Measurements from ENCODE around the gene PLA2G6. TPM values are rescaled to one million over a fixed set of nuclear protein-coding genes. Genes with fewer than 3 reads are reported as not detected.
"Not testable (repeated sequence)": the region's sequence is repeated elsewhere in the genome, so short reads cannot be mapped to it uniquely, and the experiment has no call there.

The PLA2G6 gene
- total RNA-seq, 1 donor from 2014 or later: 53.7 TPM

DNA sequence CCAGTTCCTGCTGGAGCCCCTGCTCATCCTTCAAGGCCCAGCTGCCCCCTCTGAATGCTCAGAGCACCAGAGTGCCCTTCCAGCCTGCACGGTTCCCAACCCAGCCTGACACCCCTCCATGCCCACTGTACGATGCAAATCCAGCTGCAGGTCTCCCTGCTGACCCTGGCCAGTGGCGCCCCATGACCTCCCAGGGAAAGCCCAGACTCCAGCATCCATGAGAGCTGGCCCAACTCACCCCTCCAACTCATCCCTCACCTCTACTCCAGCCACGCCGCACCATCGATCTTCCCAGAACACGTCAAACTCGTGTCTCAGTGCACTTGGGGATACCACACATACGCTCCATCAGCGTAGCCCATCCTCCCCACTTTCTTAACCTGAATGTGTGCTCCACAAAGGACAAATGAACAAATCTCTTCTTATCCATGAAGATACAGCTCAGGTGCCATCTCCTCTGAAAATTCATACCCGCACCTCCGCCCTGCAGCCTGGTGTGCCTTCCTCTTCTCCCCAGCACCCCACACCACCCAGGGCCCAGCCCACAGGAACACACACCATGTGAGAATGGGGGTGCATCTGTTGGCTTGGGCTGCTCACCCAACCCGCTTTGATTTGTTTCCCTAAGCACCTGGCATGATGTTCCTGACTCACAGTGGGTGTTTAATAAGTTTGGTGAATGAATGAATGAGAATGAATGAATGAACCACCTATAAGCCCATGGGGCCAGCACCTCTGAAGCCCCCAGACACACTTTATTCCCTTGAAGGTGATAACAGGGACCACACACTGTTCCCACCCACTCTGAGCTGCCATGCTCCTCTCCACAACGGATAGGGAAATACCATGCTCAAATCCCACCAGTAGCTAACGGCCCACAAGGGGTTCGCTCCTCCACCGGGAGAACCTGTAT is 6.2 kb downstream of the PLA2G6 start:
- no peak for ATAC-seq

DNA sequence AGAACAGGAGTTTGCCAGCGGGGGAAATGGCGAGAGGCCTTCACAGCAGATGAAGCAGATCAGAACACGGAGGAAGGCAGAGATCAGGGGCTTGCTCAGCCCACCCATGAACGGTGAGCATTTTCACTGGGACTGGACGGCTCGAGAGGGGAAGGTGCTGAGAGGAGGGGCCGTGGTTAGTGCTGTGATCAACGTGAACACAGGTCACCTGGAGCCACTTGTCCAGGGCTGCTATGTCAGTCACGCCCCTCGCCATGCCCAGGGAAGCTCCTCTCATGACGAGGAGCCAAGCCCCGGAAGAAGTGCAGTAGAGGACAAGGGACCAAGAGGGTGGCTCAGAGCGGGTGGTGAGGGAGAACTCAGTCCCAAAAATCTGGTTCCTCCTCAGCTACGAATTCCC is 7.0 kb downstream of the PLA2G6 start:
- DNase-seq (ENCODE audit: low spot score) (no peak), ATAC-seq (no peak)
- intact Hi-C loops (cut with DNase I): no loop called here

More for the DNA sequence above, 6.2 kb downstream of the PLA2G6 start:
- intact Hi-C loops (cut with DNase I): no loop called here
- no peak for DNase-seq (ENCODE audit: low spot score)

DNA sequence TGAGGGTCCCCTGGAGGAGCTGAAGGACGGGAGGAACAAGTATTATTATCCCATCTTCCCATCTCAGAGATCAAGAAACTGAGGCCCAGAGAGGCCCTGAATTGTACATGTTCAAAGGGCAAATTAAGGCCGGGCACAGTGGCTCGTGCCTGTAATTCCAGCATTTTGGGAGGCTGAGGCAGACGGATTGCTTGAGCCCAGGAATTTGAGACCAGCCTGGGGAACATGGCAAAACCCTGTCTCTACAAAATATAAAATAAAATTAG is 8.1 kb downstream of the PLA2G6 start:
- intact Hi-C loops (cut with DNase I): no loop called here
- ATAC-seq: no peak
- no peak for DNase-seq (ENCODE audit: low spot score)

DNA sequence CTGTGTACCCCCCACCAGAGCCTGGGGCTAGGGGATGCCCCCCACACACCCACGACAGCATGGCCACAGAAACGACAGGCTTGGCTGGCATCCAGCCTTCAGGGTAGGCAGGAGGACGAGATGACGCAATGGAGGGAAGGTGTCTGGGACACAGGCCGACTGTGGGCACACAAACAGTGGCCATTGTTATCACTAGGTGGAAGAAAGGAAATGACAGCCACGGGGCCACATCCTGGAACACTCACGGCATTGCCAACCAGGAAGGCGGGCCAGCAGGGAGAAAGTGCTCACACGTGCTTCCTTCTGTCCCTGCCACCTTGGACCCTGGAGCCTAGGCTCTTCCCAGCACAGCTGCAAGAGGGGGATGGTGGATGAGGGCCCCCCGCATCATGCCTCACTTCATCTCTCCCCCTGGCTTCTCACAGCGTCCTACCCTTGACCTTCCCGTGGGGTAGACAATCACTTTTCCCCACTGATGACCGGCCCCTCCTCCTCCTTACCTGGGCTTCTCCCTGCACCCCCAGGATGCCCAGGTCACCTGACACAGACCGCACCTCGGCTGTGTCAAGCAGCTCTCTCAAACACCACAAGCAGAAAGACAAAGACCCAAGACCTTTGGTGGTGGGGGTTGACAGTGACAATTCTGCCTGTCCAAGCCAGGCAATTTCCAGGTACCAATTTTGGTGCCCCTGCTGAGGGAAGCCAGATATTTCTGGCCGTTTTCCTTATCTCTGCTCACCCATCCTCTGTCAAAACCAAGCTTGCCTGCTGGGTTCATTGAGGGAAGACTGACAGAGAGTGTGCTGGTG is 8.6 kb downstream of the PLA2G6 start:
- DNase-seq (ENCODE audit: low spot score) (peak; percentile 74), ATAC-seq (peak; percentile 52)

DNA sequence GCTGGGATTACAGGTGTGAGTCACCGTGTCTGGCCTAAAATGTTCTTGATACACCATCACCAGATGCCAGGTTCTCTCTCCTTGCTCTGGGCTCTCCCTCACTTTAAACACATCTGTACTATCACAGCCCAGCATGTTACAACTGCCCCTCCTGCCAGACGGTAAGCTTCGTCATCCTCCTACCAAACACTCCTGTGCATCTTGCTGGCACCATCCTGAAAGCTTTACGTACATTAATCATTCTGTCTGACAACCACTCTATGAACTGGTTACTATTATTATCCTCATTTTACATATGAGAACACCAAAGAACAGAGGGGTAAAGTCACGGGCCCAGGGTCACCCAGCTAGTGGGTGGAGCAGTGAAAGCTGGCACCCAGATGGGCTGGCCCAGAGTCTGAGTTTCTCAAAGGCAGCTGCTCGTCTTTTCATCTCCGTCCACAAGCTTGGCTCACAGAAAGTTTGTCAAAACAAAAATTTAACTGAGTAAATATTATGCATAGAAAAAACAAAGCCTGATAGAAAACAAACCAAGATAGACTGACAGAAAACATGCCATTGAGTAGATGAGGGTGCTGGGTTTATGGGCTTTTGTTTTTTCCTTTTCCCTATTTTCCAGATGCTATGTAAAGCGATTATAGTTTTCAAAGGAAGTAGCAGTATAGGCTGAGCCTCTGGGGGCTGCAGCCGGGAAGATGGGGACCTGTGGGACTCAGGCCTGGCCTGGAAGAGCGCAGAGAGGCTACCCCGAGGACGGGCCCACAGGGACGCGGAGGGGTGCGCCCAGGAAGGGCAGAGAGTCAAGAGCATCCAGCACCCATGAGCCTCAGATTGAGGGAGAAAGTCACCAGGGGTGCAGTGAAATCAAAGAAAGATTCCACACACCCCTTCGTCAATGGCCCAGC is 9.5 kb downstream of the PLA2G6 start:
- DNase-seq (ENCODE audit: low spot score): no peak
- ATAC-seq: no peak
- intact Hi-C loops (cut with DNase I): no loop called here

More for the DNA sequence above, 8.6 kb downstream of the PLA2G6 start:
- intact Hi-C loops (cut with DNase I): no loop called here

DNA sequence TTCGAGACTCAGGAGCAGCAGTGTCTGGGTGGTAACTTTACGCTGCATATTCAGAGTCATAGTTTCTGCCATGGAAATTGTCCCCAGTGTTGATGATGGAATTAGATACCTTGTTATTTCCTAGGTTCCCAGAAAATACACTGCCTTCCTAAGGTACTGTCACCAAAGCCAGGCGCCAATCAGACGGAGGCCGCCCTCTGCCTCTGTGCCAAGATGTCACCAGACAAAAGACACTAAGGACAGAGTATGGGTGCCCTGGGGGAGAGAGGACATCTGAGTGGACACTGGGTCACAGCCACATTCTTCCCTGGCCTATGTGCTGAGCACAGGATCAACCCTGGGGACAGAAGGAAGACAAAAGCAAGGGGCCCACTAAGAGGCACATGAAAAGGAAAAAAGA is 11.2 kb downstream of the PLA2G6 start:
- ATAC-seq (no peak), DNase-seq (ENCODE audit: low spot score) (no peak)
- intact Hi-C loops (cut with DNase I): no loop called here

DNA sequence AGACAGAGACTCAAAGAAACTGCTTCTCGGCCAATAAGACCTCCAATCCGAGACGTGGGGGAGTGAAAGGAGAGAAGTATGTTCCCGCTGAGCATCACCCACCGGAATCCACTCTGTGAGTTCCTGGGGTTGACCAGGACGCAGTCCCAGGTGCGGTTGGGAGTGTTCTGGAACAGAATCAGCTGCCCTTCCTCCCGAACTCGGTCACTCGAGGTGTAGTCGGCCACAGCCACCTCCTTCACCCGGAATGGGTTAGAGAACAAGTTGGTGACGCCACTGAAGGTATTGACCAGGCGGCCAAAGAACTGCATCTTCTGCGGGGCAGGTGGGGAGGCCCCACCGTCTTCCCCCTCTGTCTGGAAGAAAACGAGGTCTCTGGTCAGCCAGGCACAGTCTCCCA is 12.5 kb downstream of the PLA2G6 start:
- DNase-seq (ENCODE audit: low spot score) (no peak), ATAC-seq (no peak)
- intact Hi-C loops (cut with DNase I): loop anchor here (10.0 kb wide), 1 partner anchor 54 kb away; the partner anchor contains the start of gene BAIAP2L2

DNA sequence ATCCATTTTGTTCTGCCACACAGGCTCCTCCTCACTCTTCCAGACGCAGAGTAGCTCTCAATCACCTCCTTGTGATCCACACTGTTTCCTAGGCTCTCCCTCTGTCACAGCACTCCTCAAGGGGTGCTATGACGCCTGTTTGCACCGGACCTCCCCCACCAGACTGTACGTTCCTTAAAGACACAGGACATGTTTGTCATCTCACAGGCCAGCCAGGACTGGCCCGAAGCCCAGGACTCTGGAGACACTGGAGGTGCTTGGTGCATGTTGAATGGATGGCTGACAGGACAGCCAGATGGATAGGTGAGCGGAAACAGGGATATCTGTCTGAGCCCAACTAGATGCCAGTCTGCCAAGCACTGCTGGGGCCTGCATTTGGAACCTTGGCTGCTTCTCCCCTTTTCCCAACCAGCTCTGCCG is 13.6 kb downstream of the PLA2G6 start:
- no peak for ATAC-seq
- DNase-seq (ENCODE audit: low spot score): no peak
- intact Hi-C loops (cut with DNase I): loop anchor here (10.0 kb wide), 1 partner anchor 53 kb away; the partner anchor contains the start of gene BAIAP2L2

DNA sequence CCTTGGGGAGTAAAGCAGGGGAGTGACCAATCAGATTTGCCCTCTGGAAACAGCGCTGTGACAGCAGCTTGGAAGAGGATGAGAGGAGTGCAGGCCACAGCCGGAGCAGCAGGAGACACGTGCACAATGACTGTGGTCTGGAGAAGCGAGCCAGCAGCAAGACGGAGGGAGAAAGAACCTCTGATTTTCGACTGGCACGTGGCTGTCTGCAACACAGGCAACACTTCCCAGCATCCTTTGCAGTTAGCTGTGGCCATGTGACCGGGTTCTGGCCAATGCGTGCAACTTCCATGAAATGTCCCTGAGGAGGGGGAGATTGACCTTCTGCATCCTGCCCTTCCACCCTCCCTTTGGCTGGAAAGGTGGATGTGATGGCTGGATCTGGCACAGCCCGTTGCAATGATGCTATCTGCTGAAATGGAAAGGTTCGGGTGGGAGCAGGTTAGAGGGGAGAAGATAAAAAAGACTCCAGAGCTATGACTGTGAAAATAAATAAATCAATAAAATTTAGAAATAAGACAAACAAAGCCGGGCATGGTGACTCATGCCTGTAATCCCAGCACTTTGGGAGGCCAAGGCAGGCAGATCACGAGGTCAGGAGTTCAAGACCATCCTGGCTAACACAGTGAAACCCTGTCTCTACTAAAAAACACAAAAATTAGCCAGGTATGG is 15.6 kb downstream of the PLA2G6 start:
- intact Hi-C loops (cut with DNase I): loop anchor here (10.0 kb wide), 1 partner anchor 51 kb away; the partner anchor contains the start of gene BAIAP2L2
- no peak for DNase-seq (ENCODE audit: low spot score)
- no peak for ATAC-seq

DNA sequence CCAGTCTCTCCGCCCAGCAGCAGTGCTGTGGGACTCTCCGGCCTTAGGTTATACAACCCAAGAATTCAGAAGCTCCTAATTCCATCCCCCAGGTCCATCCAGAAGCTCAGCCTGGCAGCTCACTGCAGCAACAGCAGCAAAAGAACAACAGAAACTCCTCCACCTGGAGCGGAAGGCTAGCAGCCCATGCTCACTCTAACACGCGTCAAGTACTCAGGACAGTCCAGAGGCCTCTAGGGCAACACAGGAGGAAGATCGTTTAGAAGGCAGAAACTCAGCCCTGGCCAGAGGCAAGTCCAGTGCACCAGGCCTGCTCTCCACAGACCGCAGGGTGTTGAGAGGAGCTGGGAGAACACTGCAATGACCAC is 17.1 kb downstream of the PLA2G6 start:
- DNase-seq (ENCODE audit: low spot score): no peak
- no peak for ATAC-seq
- intact Hi-C loops (cut with DNase I): loop anchor here (10.0 kb wide), 1 partner anchor 50 kb away; the partner anchor contains the start of gene BAIAP2L2

DNA sequence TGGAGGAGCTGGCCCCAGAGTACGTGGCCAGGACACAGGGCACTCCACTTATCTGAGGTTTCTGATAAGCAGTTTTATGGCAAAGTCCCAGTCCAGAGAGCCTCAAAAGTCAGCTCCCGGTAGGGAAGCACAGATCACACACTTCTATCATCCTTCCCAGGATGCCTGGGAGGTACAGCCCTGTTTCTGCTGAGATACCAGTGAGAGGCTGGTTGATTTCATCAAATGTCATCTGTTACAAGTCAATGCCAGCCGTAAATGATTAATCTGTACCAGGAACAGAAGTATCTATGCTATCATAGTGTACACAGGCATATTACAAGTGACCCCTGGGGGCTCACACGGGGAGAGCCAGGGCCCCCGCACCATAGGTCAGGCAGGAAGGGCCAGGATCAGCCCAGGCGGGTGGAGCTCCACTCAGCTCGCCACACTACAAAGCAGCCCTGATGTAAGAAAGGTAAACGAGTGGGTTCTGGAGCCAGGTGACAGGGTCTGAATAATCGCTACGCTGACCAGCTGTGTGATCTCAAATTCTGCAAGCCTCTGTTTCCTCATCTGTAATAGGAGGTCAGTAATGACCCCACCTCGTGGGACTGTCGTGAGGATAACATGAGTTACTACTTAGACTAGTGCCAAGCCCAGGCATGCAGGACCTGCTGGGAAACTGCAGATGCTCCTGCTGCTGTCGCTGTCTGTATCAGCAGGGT is 17.6 kb downstream of the PLA2G6 start:
- ATAC-seq (no peak), DNase-seq (ENCODE audit: low spot score) (no peak)
- intact Hi-C loops (cut with DNase I): loop anchor here (10.0 kb wide), 1 partner anchor 49 kb away; the partner anchor contains the start of gene BAIAP2L2

DNA sequence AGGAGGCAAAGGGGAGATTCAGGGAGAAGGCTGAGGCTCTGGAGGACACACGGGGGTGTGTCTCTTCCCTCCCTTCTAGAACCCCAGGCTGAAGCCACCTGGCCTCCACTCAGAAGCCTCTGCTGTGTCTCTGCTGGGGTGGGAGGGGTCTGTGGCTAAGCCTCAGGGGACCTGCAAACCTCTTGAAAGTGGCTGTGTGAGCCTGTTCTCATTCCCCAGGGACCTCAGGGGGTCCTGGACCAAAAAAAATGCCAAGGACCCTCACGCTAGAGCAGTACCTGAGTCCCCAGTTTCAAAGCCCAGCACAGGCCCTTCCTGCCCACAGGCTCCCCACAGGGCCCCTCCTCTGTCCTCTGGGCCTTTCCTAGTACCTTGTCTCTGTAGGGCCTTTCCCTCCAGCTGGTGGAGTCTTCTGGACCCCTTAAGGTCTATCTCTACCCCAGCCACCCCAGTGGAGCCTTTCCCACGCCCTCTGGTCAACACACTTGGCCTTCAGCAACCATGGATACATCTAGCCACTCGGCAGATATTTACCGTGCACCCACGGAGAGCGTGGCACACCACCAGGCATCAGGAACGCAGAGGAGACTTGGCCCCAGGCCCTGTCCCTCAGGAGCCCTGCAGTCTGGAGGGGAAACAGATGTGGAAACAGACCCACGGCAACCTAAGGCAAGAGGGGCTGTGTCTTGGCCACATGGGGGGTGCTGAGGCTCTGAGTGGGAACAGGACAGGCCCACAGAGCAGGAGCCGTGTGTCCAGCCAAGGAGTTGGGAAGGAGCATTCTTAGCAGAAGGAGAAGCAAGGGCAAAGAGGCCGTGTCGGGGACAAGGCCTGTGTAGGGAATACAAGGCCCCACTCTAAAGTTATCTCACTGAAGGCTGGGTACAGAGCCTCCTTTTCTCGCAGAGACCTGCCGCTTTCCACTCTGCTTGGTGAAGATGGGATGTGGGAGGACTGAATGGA is 18.5 kb downstream of the PLA2G6 start:
- intact Hi-C loops (cut with DNase I): loop anchor here (10.0 kb wide), 1 partner anchor 48 kb away; the partner anchor contains the start of gene BAIAP2L2
- no peak for DNase-seq (ENCODE audit: low spot score)
- ATAC-seq: no peak

DNA sequence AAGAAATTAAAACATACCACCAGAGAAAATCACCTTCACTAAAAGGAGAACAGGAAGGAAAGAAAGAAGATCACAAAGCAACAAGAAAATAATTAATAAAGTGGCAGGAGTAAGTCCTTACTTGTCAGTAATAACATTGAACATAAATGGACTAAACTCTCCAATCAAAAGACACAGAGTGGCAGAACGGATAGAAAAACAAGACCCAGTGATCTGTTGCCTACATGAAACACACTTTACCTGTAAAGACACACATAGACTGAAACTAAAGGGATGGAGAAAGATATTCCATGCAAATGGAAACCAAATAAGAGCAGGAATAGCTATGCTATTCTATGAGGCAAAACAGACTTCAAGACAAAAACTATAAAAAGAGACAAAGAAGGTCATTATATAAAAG is 25.9 kb downstream of the PLA2G6 start:
- intact Hi-C loops (cut with DNase I): no loop called here

DNA sequence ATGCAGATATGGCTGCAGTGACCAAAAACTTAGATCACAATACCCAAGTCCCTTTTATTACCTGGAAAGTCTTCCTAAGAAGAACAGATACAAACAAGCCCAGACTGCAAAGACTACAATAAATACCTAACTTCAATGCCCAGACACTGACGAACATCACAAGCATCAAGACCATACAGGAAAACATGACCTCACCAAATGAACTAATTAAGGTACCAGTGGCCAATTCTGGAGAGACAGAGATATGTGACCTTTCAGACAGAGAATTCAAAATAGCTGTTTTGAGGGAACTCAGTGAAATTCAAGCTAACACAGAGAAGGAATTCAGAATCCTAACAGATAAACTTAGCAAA is 27.1 kb downstream of the PLA2G6 start:
- intact Hi-C loops (cut with DNase I); DNase-seq (ENCODE audit: low spot score); ATAC-seq: not testable (repeated sequence)

More for the DNA sequence above, 25.9 kb downstream of the PLA2G6 start:
- DNase-seq (ENCODE audit: low spot score) (no peak), ATAC-seq (no peak)

DNA sequence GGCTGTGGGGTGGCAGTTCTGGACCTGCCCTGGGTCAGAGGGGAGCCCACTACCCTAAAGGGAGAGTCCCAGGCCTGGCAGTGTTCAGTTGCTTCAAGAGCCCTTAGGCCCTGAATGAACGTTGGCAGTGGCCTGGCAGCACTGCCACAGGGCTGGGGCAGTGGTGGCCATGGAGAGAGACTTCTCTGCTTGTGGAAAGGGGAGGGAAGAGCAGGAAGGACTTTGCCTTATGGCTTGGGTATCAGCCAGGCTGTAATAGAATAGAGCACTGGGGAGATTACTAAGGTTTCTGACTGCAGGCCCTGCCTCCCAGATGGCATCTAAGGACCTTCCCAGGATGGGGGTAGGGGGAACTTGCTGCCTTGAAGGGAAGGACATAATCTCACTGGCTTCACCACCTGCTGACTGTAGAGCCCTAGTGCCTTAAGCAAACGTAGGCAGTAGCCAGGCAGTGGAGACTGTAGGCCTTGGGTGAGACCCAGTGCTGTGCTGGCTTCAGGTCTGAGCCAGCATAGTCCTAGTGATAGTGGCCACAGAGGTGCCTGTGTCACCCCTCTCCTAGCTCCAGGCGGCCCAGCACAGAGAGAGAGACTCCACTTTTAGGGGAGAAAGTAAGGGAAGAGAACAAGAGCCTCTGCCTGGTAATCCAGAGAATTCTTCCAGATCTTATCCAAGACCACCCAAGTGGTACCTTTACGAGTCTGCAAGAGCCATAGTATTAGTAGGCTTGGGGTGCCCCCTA is 27.6 kb downstream of the PLA2G6 start:
- peak; percentile 19 for DNase-seq (ENCODE audit: low spot score)
- no peak for ATAC-seq
- intact Hi-C loops (cut with DNase I): no loop called here

DNA sequence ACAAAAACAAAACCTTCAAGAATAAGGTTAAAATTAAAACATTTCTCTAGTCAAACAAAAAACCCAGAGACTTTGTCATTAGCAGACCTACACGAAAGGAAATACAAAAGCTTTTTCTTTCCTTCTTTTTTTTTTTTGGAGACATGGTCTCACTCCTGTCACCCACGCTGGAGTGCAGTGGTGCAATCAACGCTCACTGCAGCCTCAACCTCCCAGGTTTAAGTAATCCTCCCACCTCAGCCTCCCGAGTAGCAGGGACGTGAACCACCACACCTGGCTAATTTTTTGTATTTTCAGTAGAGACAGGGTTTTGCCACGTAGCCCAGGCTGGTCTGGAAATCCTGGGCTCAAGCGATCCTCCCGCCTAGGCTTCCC is 30.5 kb downstream of the PLA2G6 start:
- intact Hi-C loops (cut with DNase I): no loop called here
- peak; percentile 13 for DNase-seq (ENCODE audit: low spot score)
- no peak for ATAC-seq

All from sciatic nerve (tissue), 2 donors.